Stimulated activated CD4-positive, alpha-beta T cell treated with anti-CD3 and anti-CD28 coated beads, TNF-alpha, amount 100 ng/mL, for 24 hours (primary cell): ENCODE data around the gene BAX.

ENCODE experiments used
- DNase-seq, 3 experiments: peaks; one replicate each; pipeline ENCODE4 v3.0.0-alpha.2; 2020; ENCODE audit warnings: low read depth in 3 of 3

Gene BAX

DNA sequence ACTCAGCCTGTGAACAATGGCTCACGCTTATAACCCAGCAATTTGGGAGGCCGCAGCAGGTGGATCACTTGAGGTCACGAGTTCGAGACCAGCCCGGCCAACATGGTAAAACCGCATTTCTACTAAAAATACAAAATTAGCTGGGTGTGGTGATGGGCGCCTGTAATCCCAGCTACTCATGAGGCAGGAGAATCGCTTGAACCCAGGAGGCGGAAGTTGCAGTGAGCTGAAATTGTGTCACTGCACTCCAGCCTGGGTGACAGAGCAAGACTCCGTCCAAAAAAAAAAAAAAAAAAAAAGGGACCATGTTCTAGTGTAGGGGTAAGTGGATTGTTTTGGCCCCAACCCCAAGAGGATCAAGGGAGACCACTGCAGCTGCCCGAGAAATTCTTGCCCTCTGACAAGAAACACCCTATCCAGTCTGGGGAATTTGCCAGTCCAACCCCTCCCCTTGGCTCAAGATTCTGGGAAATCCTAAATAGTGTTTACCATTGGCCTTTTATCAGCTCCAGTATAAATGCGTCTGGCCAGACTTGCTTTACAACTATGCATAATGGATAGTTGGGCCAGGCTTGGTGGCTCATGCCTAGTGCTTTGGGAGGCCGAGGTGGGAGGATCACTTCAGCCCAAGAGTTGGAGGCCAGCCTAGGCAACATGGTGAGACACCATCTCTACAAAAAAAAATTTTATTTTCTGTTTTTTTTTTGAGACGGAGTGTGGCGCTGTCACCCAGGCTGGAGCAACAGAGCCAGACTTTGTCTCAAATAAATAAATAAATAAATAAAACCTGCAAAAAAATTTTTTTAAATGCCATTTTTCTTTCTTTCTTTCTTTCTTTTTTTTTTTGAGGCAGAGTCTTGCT lies 26.3 kb upstream of the BAX start:
- DNase-seq = no peak

DNA sequence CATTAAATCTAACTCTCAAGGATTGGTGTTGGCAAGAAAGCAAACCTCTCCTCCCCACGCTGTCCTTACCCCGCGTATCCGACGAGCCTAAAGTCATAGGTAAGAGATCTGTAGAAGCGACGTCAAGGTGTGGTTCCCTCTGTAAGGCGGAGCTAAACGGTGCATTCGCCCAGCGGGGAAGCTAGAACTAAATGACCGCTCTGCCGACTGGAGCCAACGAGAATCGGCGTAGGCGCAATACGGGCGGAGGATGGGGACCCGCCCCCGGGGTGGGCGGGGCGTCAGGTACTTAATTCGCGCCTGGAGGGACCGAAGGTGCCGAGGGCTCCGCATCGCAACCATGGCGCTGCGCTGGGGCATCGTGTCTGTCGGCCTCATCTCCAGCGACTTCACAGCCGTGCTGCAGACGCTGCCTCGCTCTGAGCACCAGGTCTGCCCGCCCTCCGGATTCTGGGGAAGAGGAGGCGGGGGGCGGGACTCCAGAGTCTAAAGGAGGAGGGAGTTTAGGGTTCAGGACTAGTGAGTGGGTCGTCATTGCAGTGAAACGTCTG lies 21.2 kb upstream of the BAX start, which contains the start of gene DHDH:
DHDH (plus strand) TSS at position 318 of the 551 bp plus-strand sequence; CDS start at position 341, 23 bp downstream.
- peak; percentile 52 to 78 (median 56) for DNase-seq

- DNase-seq = no peak
Measured at GRCh38 chr19:48934837-48935236, 19.8 kb upstream of the BAX start.

GRCh38 chr19:48935864-48936263 lies 18.8 kb upstream of the BAX start:
- DNase-seq = no peak

DNA sequence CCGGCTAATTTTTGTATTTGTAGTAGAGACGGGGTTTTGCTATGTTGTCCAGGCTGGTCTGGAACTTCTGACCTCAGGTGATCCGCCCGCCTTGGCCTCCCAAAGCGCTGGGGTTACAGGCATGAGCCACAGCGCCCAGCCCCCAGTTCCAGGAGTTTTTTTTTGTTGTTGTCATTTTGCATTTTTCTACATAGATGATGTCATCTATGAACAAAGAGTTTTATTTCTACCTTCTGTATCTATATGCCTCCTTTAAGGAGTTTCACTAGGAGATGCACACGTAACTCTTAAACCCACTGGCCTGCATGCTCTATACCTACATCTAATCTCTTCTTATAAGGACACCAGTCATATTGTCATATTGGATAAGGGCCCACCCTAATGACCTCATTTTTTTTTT lies 16.4 kb upstream of the BAX start:
- no peak for DNase-seq

GRCh38 chr19:48940902-48941301 lies 13.8 kb upstream of the BAX start:
- DNase-seq = no peak

GRCh38 chr19:48943081-48943480 lies 11.6 kb upstream of the BAX start:
- no peak for DNase-seq

DNA sequence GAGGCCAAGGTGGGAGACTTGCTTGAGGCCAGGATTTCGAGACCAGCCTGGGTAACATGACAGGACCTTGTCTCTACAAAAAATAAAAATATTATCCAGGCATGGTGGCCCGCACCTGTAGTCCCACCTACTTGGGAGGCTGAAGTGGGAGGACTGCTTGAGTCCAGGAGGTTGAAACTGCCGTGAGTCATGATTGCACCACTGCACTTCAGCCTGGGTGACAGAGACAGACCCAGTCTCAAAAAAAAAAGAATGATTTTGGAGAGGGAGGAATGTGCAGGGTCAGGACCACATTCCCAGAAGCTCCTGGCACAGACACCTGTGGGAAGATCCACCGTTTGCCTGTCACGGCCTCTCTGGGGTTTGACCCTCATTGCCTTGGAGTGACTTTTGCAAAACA lies 9.3 kb upstream of the BAX start:
- DNase-seq = no peak

- DNase-seq = no peak
Measured at GRCh38 chr19:48945817-48946216, 8.9 kb upstream of the BAX start.

DNA sequence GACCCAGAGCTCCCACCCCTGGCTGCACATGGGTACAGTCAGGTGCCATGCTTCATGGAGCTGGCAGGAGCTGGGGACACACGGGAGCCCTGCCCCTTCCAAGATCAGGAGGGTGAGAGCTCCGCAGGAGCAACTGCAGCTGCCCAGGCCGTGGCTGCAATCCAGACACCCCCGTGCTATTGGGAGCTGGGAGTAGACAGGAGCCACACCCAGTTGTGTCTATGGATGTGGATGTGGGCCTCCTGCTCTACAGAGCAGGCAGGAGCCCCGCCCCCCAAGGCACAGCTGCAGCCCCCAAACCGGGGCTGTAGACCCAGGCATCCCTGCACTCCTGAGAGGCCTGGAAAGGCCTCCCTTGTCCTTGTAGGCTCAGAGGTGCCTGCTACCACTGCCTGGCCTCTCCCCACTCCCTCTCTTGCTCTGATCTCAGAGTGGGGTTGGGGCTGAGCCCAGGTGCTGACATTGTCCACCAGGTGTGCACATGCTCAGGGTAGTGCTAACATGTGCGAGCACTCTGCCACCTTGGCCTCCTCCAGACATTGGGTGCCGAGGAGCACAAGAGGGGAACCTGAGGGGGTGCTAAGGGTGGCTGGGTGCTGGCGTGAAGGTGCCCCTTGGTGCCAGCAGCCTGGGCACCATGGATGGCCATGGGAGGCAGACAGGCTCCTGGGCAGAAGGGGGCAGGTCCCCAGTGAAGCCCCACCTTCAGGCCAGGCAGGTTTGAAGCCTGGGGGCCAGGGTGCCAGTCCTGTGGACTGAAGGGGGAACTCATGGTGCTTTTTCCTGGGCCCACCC lies 8.0 kb upstream of the BAX start:
- no peak for DNase-seq

DNA sequence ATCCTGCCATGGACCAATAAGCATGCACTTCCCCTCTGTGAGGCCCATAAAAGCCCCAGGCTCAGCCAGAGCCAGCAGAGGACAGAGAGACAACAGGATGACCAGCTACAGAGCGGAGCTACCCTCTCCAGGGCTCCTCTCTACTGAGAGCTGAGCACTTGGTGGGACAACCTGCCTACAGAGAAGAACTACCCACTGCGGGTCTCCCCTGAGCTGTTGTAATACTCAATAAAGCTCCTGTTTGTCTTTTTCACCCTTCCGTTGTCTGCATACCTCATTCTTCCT lies 7.5 kb upstream of the BAX start:
- no peak for DNase-seq

- DNase-seq = no peak
Measured at GRCh38 chr19:48950159-48950558, 4.5 kb upstream of the BAX start.

- no peak for DNase-seq
Measured at GRCh38 chr19:48950830-48951519, 3.7 kb upstream of the BAX start.

GRCh38 chr19:48953141-48953540 lies 1.5 kb upstream of the BAX start:
- DNase-seq = no peak

GRCh38 chr19:48953990-48954594 lies 583 bp upstream of the BAX start:
- no peak for DNase-seq

DNA sequence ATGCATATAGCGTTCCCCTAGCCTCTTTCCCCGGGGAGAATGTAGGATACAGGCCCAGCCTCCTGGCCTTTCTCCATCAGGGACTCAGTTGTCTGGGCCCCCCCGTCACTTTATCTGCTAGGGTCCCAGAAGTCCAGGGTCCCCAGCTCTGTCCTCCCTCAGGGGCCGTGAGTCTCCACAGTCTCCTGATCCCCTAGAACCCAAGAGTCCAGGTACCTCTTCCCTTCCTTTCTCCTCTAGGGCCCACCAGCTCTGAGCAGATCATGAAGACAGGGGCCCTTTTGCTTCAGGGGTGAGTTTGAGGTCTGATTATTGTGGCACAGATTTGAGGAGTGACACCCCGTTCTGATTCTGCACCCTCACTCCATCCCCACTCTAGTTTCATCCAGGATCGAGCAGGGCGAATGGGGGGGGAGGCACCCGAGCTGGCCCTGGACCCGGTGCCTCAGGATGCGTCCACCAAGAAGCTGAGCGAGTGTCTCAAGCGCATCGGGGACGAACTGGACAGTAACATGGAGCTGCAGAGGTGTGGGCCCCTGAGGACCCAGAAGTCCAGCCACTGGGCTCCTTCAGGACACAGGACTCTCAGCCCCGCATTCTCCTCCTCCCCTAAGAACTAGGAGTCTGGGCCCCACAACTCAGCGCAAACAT lies 758 bp downstream of the BAX start:
- no peak for DNase-seq

- DNase-seq = no peak
Measured at GRCh38 chr19:48958006-48958405, 3.3 kb downstream of the BAX start.

- no peak for DNase-seq
Measured at GRCh38 chr19:48959341-48960239, 4.9 kb downstream of the BAX start.

GRCh38 chr19:48961051-48961649 lies 6.5 kb downstream of the BAX start:
- no peak for DNase-seq

DNA sequence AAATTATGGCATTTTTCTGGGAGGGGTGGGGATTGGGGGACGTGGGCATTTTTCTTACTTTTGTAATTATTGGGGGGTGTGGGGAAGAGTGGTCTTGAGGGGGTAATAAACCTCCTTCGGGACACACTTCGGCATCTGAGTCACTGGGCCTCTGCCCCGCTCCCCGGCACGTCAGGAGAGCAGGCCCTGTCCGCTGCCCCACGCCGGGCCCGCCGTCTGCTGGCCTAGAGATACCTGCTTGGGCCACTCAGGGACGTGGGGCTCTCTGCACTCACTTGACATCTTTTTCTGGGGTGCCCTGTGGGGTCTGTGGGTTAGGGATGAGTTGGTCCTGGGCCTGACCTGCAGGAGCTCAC lies 7.0 kb downstream of the BAX start:
- no peak for DNase-seq
